ENCODE data around the gene EIF4A2. TPM values are rescaled to one million over a fixed set of nuclear protein-coding genes. Genes with fewer than 3 reads are reported as not detected.

The EIF4A2 gene
- total RNA-seq, 5 donors from 2014 or later (not counting 1 experiment from before 2014, with no cell fraction given) = 544 to 870 (median 576) TPM

DNA sequence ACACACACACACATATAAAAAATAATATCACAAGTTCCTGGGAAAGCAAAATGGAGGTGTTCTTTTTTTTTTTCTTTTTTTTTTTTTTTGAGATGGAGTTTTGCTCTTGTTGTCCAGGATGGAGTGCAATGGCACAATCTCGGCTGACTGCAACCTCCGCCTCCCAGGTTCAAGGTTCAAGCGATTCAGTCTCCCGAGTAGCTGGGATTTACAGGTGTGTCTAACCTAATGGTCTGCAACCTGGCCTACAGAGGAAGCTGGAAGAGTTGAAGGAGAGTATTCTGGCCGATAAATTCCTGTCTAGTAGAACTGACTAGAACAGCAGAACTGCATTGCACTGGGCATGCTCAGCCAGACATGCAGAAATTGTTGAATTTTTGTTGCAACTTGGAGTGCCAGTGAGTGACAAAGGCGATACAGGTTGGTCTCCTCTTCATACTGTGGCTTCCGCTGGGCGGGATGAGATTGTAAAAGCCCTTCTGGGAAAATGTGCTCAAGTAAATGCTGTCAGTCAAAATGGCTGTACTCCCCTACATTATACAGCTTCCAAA is 22.4 kb upstream of the EIF4A2 start:
- no peak overlapping the region for H3K27ac ChIP-seq (ENCODE audit: low read length)
- Mint-ChIP-seq H3K27me3 (no peaks in the 10 kb centered on the region), H3K36me3 (no peaks in the 10 kb centered on the region), H3K9me3 (no peaks in the 10 kb centered on the region), H3K4me1 (no peaks in the 10 kb centered on the region), H3K4me3 (no peak overlapping the region), H3K27ac (no peak overlapping the region)
- no peaks in the 10 kb centered on the region for H3K9me3 ChIP-seq
- 95% methylated on average over 5 of the region's 8 CpGs for WGBS (ENCODE audit: insufficient coverage)
- no peaks in the 10 kb centered on the region for H3K4me1 ChIP-seq (ENCODE audit: control insufficient read depth in 1 of 2, extremely low read depth in 1 of 2, insufficient read depth in 2 of 2, low read length in 2 of 2)
- peaks cover 0 to 3% of the 10 kb centered on the region in 2 experiments for H3K27me3 ChIP-seq (replicated peaks in 1 of 2; ENCODE audit: control insufficient read depth in 2 of 2, extremely low read depth in 1 of 2, insufficient read depth in 2 of 2, low read length in 1 of 2)
- DNase-seq = no peak
- ChIA-PET POLR2A (interaction anchor here (0.6 to 0.7 kb wide), 3 partner anchors 24 to 1212 kb away, joined by 3 to 9 read pairs (median 5); no protein-coding TSS in a partner anchor), CTCF (interaction anchor here in 1 of 2 donors (0.7 kb wide), 1 partner anchor 10 kb away, joined by 8 read pairs; no protein-coding TSS in a partner anchor)
- no peaks in the 10 kb centered on the region for H3K36me3 ChIP-seq (ENCODE audit: control insufficient read depth in 2 of 2, extremely low read depth in 1 of 2, insufficient read depth in 1 of 2, low read length in 1 of 2)
- H3K4me3 ChIP-seq (ENCODE audit: control insufficient read depth in 1 of 2, extremely low read depth in 1 of 2, low read length in 1 of 2) = no peak overlapping the region
- no peak for ATAC-seq (replicated peaks in 1 of 4)

DNA sequence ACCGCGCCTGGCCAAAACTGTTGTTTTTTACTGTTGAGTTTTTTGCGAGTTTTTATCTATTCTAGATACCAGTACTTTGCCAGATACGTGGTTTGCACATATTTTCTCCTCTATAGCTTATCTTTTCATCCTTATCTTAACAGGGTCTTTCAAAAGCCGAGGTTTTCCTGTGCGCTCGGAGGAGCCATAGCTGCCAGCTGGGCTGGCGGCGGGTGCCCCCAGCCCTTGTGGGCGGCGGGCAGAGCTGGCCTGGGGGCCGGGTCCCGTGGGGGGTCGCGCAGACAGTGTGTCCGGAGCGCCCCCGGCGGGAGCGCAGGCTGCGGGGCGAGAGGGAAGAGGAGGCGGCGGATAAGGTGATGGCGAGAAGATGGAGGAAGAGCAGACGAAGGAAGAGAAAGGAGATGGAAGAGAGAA is 11.1 kb upstream of the EIF4A2 start:
- H3K27ac ChIP-seq (ENCODE audit: low read length) = peak overlapping the region; percentile 70
- POLR2A ChIA-PET = interaction anchor here (0.5 to 1.6 kb wide), 6 partner anchors 11 to 1213 kb away, joined by 3 to 9 read pairs (median 5); partner anchors contain the start of gene EIF4A2 (in 2 of the 2)
- Mint-ChIP-seq H3K36me3 (no peaks in the 10 kb centered on the region), H3K9me3 (no peaks in the 10 kb centered on the region), H3K27ac (peak overlapping the region; percentile 94), H3K4me3 (peak overlapping the region; percentile 89 to 92 (median 90)), H3K27me3 (no peaks in the 10 kb centered on the region), H3K4me1 (peaks cover 17 to 18% (median 17%) of the 10 kb centered on the region in 3 donors)
- peak; percentile 39 to 60 (median 44) for ATAC-seq (replicated peaks in 1 of 4)
- peak overlapping the region; percentile 65 to 69 for H3K4me3 ChIP-seq (ENCODE audit: control insufficient read depth in 1 of 2, extremely low read depth in 1 of 2, low read length in 1 of 2)
- CTCF ChIA-PET = interaction anchor here in 1 of 2 donors (0.6 to 0.7 kb wide), 2 partner anchors 49 to 158 kb away, joined by 3 read pairs; no protein-coding TSS in a partner anchor
- no peaks in the 10 kb centered on the region for H3K9me3 ChIP-seq
- H3K27me3 ChIP-seq (replicated peaks in 1 of 2; ENCODE audit: control insufficient read depth in 2 of 2, extremely low read depth in 1 of 2, insufficient read depth in 2 of 2, low read length in 1 of 2) = no peaks in the 10 kb centered on the region
- 4% methylated on average over 19 of the region's 26 CpGs for WGBS (ENCODE audit: insufficient coverage)
- peak in 3 of 35 experiments; percentile 4 to 16 (median 10) for DNase-seq
- H3K4me1 ChIP-seq (ENCODE audit: control insufficient read depth in 1 of 2, extremely low read depth in 1 of 2, insufficient read depth in 2 of 2, low read length in 2 of 2) = peaks cover 2 to 14% of the 10 kb centered on the region in 2 experiments
- H3K36me3 ChIP-seq (ENCODE audit: control insufficient read depth in 2 of 2, extremely low read depth in 1 of 2, insufficient read depth in 1 of 2, low read length in 1 of 2) = no peaks in the 10 kb centered on the region

DNA sequence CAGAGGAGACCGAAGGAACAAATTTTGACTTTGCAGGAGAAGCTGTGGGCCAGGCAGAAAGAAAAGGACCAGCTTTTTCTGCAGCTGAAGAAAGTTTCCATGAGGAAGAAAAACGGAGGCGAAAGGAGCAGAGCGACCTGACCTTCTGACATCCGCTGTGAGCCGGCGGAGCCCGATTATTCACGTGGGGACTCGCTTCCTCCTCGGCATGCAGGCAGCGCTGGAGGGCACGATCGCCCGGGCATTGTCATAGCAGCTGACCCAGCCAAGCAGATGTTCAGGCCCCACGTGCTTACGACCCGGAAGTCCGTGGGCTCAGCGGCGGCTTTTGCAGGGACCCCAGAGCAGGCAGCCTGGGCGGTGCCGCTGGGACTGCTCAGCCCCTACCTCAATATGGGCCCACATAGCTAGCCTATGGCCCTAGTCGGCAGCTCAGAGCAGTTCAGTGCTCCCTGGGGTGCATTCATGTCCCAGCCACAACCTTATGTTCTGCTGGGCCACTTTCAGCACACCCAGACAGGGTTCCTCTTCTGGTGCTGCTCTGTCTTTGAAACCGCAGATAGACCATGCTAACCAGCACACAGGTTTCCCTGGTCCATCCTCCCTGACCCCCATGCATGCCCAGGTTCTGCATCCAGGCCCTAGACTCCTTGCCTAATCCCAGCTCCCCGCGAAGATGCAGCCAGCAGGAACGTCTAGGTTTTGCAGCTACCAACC is 10.5 kb upstream of the EIF4A2 start:
- ChIA-PET CTCF (interaction anchor here (0.6 to 0.7 kb wide), 2 partner anchors 84 to 159 kb away, joined by 3 to 7 read pairs; no protein-coding TSS in a partner anchor), POLR2A (interaction anchor here (0.5 to 1.6 kb wide), 6 partner anchors 10 to 202 kb away, joined by 3 to 9 read pairs (median 4); partner anchors contain the start of genes EIF4A2 (in 2 of the 2) and DNAJB11 (in 1 of the 2))
- peaks cover 17 to 18% (median 17%) of the 10 kb centered on the region in 3 donors for H3K4me1 Mint-ChIP-seq
- no peaks in the 10 kb centered on the region for H3K36me3 Mint-ChIP-seq
- Histone ChIP-seq H3K27me3 (replicated peaks in 1 of 2; ENCODE audit: control insufficient read depth in 2 of 2, extremely low read depth in 1 of 2, insufficient read depth in 2 of 2, low read length in 1 of 2) (no peaks in the 10 kb centered on the region), H3K36me3 (ENCODE audit: control insufficient read depth in 2 of 2, extremely low read depth in 1 of 2, insufficient read depth in 1 of 2, low read length in 1 of 2) (no peaks in the 10 kb centered on the region), H3K4me3 (ENCODE audit: control insufficient read depth in 1 of 2, extremely low read depth in 1 of 2, low read length in 1 of 2) (peak overlapping the region; percentile 65 to 69), H3K4me1 (ENCODE audit: control insufficient read depth in 1 of 2, extremely low read depth in 1 of 2, insufficient read depth in 2 of 2, low read length in 2 of 2) (peaks cover 2 to 14% of the 10 kb centered on the region in 2 experiments), H3K9me3 (no peaks in the 10 kb centered on the region), H3K27ac (ENCODE audit: low read length) (peak overlapping the region; percentile 70)
- H3K4me3 Mint-ChIP-seq = peak overlapping the region; percentile 89 to 92 (median 90)
- ATAC-seq (replicated peaks in 1 of 4) (peak; percentile 86 to 95 (median 90)), DNase-seq (peak; percentile 5 to 72 (median 39))
- no peaks in the 10 kb centered on the region for H3K27me3 Mint-ChIP-seq
- WGBS (ENCODE audit: insufficient coverage) = 23% methylated on average over 28 of the region's 28 CpGs
- H3K9me3 Mint-ChIP-seq = no peaks in the 10 kb centered on the region
- H3K27ac Mint-ChIP-seq = peak overlapping the region; percentile 94

DNA sequence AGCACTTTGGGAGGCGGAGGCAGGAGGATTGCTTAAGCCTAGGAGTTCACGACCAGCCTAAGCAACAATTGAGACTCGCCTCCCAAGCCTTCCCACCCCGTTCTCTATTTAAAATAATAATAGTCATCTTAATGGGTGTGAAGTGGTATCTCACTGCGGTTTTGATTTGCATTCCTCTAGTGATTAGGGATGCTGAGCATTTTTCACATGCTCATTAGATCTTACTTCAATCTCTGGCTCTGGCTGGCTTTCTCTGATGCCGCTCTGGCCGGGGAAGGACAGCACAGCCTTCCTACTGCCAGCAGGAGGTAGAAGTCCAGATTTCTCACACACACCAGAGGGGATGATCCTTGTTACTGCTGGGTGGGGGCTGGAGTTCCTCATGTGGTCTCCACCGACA is 7.4 kb upstream of the EIF4A2 start:
- no peaks in the 10 kb centered on the region for H3K36me3 Mint-ChIP-seq
- H3K36me3 ChIP-seq (ENCODE audit: control insufficient read depth in 2 of 2, extremely low read depth in 1 of 2, insufficient read depth in 1 of 2, low read length in 1 of 2) = no peaks in the 10 kb centered on the region
- DNase-seq (no peak), ATAC-seq (replicated peaks in 1 of 4) (no peak)
- ChIA-PET POLR2A (no interaction called here), CTCF (interaction anchor here in 1 of 2 donors (0.7 kb wide), 1 partner anchor 1533 kb away, joined by 5 read pairs; no protein-coding TSS in a partner anchor)
- peaks cover 17 to 18% (median 17%) of the 10 kb centered on the region in 3 donors for H3K4me1 Mint-ChIP-seq
- no peak overlapping the region for H3K27ac Mint-ChIP-seq
- no peak overlapping the region for H3K4me3 Mint-ChIP-seq
- H3K4me3 ChIP-seq (ENCODE audit: control insufficient read depth in 1 of 2, extremely low read depth in 1 of 2, low read length in 1 of 2) = no peak overlapping the region
- H3K27me3 Mint-ChIP-seq = no peaks in the 10 kb centered on the region
- 86% methylated on average over 1 of the region's 8 CpGs for WGBS (ENCODE audit: insufficient coverage)
- H3K27ac ChIP-seq (ENCODE audit: low read length) = no peak overlapping the region
- H3K9me3 Mint-ChIP-seq = no peaks in the 10 kb centered on the region
- no peaks in the 10 kb centered on the region for H3K27me3 ChIP-seq (replicated peaks in 1 of 2; ENCODE audit: control insufficient read depth in 2 of 2, extremely low read depth in 1 of 2, insufficient read depth in 2 of 2, low read length in 1 of 2)
- H3K9me3 ChIP-seq = no peaks in the 10 kb centered on the region
- H3K4me1 ChIP-seq (ENCODE audit: control insufficient read depth in 1 of 2, extremely low read depth in 1 of 2, insufficient read depth in 2 of 2, low read length in 2 of 2) = peaks cover 2 to 14% of the 10 kb centered on the region in 2 experiments

DNA sequence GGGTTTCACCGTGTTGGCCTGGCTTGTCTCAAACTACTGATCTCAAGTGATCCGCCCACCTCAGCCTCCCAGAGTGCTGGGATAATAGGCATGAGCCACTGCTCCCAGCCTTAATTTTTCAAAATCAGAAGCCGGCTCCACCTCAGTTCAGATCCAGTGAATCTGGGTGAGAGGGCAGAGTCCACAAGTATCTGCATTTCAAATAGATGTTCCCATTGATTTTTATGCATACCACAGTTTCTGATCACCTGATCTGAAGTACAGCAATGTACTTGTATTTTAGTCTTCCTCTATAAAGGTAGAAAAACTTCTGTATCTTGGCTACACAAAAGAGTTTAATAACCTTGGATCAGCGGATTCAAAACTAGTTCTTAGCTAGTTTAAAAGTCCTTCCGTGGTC is 4.2 kb upstream of the EIF4A2 start:
- Histone ChIP-seq H3K4me3 (ENCODE audit: control insufficient read depth in 1 of 2, extremely low read depth in 1 of 2, low read length in 1 of 2) (no peak overlapping the region), H3K27ac (ENCODE audit: low read length) (no peak overlapping the region), H3K27me3 (replicated peaks in 1 of 2; ENCODE audit: control insufficient read depth in 2 of 2, extremely low read depth in 1 of 2, insufficient read depth in 2 of 2, low read length in 1 of 2) (no peaks in the 10 kb centered on the region), H3K9me3 (no peaks in the 10 kb centered on the region), H3K36me3 (ENCODE audit: control insufficient read depth in 2 of 2, extremely low read depth in 1 of 2, insufficient read depth in 1 of 2, low read length in 1 of 2) (peaks cover 0 to under 1% of the 10 kb centered on the region in 2 donors), H3K4me1 (ENCODE audit: control insufficient read depth in 1 of 2, extremely low read depth in 1 of 2, insufficient read depth in 2 of 2, low read length in 2 of 2) (peaks cover 4 to 6% of the 10 kb centered on the region in 2 experiments)
- Mint-ChIP-seq H3K9me3 (no peaks in the 10 kb centered on the region), H3K4me1 (peaks cover 9 to 16% (median 14%) of the 10 kb centered on the region in 3 donors), H3K36me3 (peaks cover 6% of the 10 kb centered on the region), H3K27ac (no peak overlapping the region), H3K27me3 (peaks cover 0 to 2% of the 10 kb centered on the region in 2 donors), H3K4me3 (no peak overlapping the region)
- DNase-seq = no peak
- no peak for ATAC-seq (replicated peaks in 1 of 4)
- CTCF ChIA-PET = no interaction called here
- POLR2A ChIA-PET = no interaction called here
- WGBS (ENCODE audit: insufficient coverage) = 100% methylated on average over 1 of the region's 5 CpGs

DNA sequence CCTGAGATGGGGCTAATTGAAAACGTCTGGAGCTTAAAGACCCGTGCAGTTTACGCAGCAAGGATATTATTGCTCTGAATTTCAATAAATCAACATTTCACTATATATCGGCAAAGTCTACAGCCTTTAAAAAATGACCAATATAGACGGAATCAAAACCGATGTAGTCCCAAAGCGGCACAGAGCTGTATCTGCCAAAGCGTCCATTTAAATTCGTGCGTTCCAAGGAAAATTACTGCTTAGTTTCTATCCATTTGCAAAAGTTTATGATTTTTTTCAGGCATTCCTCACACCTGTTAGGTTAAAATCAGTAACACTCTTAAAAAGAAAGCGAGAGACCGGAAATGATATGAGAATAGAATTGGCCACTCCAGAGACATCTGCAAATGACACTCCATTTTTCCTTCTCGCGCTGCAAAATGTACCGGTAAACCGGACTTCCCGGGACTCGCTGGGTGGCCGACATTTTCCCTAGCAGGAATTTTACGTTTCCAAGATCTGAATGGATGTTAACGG is 777 bp upstream of the EIF4A2 start:
- CTCF ChIA-PET = interaction anchor here (0.6 to 1.2 kb wide), 3 partner anchors 17 to 357 kb away, joined by 3 to 4 read pairs (median 4); partner anchors contain the start of gene RPL39L (in 1 of the 2)
- Histone ChIP-seq H3K4me1 (ENCODE audit: control insufficient read depth in 1 of 2, extremely low read depth in 1 of 2, insufficient read depth in 2 of 2, low read length in 2 of 2) (peaks cover 22 to 38% of the 10 kb centered on the region in 2 experiments), H3K27me3 (replicated peaks in 1 of 2; ENCODE audit: control insufficient read depth in 2 of 2, extremely low read depth in 1 of 2, insufficient read depth in 2 of 2, low read length in 1 of 2) (no peaks in the 10 kb centered on the region), H3K27ac (ENCODE audit: low read length) (peak overlapping the region; percentile 96), H3K9me3 (no peaks in the 10 kb centered on the region), H3K36me3 (ENCODE audit: control insufficient read depth in 2 of 2, extremely low read depth in 1 of 2, insufficient read depth in 1 of 2, low read length in 1 of 2) (peaks cover 5 to 35% of the 10 kb centered on the region in 2 donors), H3K4me3 (ENCODE audit: control insufficient read depth in 1 of 2, extremely low read depth in 1 of 2, low read length in 1 of 2) (peak overlapping the region; percentile 84 to 100)
- peaks cover 42 to 47% (median 46%) of the 10 kb centered on the region in 3 donors for H3K4me1 Mint-ChIP-seq
- H3K27me3 Mint-ChIP-seq = peaks cover 0 to 2% of the 10 kb centered on the region in 2 donors
- H3K36me3 Mint-ChIP-seq = peaks cover 39% of the 10 kb centered on the region
- POLR2A ChIA-PET = interaction anchor here (0.5 to 3.2 kb wide), 16 partner anchors 10 to 845 kb away, joined by 3 to 22 read pairs (median 6); partner anchors contain the start of genes DNAJB11 (in 1 of the 2), RFC4 (in 1 of the 2) and TRA2B (in 1 of the 2)
- 8% methylated on average over 12 of the region's 21 CpGs for WGBS (ENCODE audit: insufficient coverage)
- H3K9me3 Mint-ChIP-seq = no peaks in the 10 kb centered on the region
- peak overlapping the region; percentile 98 to 100 for H3K27ac Mint-ChIP-seq
- DNase-seq (no peak), ATAC-seq (replicated peaks in 1 of 4) (peak; percentile 29 to 38 (median 34))
- peak overlapping the region; percentile 98 to 100 (median 100) for H3K4me3 Mint-ChIP-seq
